HL-60 (cell line): ENCODE measurements around the gene ARHGAP26.
A peak's percentile ranks its signal among the peaks of the same experiment; 100 is the strongest.

Source experiments
- DNase-seq, 2 experiments: peaks; one replicate each; pipeline ENCODE4 v3.0.0-alpha.2; 2010 to 2020; ENCODE audit warnings: low read depth in 1 of 2, low spot score in 1 of 2
- H3K27ac ChIP-seq: fragments of 250-450 bp; sonication (Bioruptor Pico); replicated peaks from 2 replicates; pipeline ENCODE4 v1.5.1; 2020; ENCODE audit warnings: mild to moderate bottlenecking, moderate library complexity
- H3K27me3 ChIP-seq: fragments of 250-450 bp; sonication (Bioruptor Pico); 2 replicates; pipeline ENCODE4 v1.5.1; 2021; ENCODE audit warnings: mild to moderate bottlenecking, moderate library complexity; ENCODE audit not compliant: insufficient read depth, poor library complexity, severe bottlenecking
- H3K4me3 ChIP-seq: replicated peaks from 2 replicates; pipeline ENCODE4 v1.5.1; 2011; ENCODE audit warnings: mild to moderate bottlenecking, control low read depth, low read length; ENCODE audit not compliant: insufficient read depth
- CTCF ChIP-seq: IDR thresholded peaks from one replicate; pipeline ENCODE4 v1.5.1; 2011; ENCODE audit warnings: low read length, control low read depth, inconsistent platforms; ENCODE audit not compliant: insufficient read depth
- GABPA ChIP-seq: IDR thresholded peaks from 2 replicates; pipeline ENCODE4 v1.6.1; 2012; ENCODE audit warnings: low read depth
- POLR2AphosphoS5 ChIP-seq: IDR thresholded peaks from 2 replicates; pipeline ENCODE4 v1.6.1; 2012; ENCODE audit warnings: low read depth
- REST ChIP-seq: IDR thresholded peaks from 2 replicates; pipeline ENCODE4 v1.6.1; 2012; ENCODE audit warnings: low read depth; ENCODE audit not compliant: insufficient replicate concordance
- SPI1 ChIP-seq: IDR thresholded peaks from 2 replicates; pipeline ENCODE4 v1.6.1; 2012; ENCODE audit warnings: low read depth, mild to moderate bottlenecking, borderline replicate concordance

ARHGAP26 gene

GRCh38 chr5:143192191-143192900 is 422.2 kb downstream of the ARHGAP26 start:
- H3K27me3 ChIP-seq = no peaks in the 10 kb centered on the region
- no peak overlapping the region for H3K27ac ChIP-seq
- TF ChIP-seq REST (no peak), CTCF (no peak), POLR2AphosphoS5 (no peak), GABPA (no peak), SPI1 (no peak)
- DNase-seq = no peak
- no peak overlapping the region for H3K4me3 ChIP-seq

- Histone ChIP-seq H3K4me3 (no peak overlapping the region), H3K27ac (no peak overlapping the region), H3K27me3 (no peaks in the 10 kb centered on the region)
- TF ChIP-seq REST (no peak), CTCF (no peak), POLR2AphosphoS5 (no peak), SPI1 (no peak), GABPA (no peak)
- DNase-seq = peak; percentile 4 to 48
Observed at GRCh38 chr5:143194206-143194605, 424.0 kb downstream of the ARHGAP26 start.

GRCh38 chr5:143194713-143195112 is 424.5 kb downstream of the ARHGAP26 start:
- H3K27ac ChIP-seq = no peak overlapping the region
- H3K27me3 ChIP-seq = no peaks in the 10 kb centered on the region
- H3K4me3 ChIP-seq = no peak overlapping the region
- no peak for TF ChIP-seq POLR2AphosphoS5
- TF ChIP-seq REST = no peak
- no peak for TF ChIP-seq GABPA
- TF ChIP-seq SPI1 = no peak
- TF ChIP-seq CTCF = no peak
- no peak for DNase-seq
